ENCODE results near the gene ACADS.

The ACADS gene

DNA sequence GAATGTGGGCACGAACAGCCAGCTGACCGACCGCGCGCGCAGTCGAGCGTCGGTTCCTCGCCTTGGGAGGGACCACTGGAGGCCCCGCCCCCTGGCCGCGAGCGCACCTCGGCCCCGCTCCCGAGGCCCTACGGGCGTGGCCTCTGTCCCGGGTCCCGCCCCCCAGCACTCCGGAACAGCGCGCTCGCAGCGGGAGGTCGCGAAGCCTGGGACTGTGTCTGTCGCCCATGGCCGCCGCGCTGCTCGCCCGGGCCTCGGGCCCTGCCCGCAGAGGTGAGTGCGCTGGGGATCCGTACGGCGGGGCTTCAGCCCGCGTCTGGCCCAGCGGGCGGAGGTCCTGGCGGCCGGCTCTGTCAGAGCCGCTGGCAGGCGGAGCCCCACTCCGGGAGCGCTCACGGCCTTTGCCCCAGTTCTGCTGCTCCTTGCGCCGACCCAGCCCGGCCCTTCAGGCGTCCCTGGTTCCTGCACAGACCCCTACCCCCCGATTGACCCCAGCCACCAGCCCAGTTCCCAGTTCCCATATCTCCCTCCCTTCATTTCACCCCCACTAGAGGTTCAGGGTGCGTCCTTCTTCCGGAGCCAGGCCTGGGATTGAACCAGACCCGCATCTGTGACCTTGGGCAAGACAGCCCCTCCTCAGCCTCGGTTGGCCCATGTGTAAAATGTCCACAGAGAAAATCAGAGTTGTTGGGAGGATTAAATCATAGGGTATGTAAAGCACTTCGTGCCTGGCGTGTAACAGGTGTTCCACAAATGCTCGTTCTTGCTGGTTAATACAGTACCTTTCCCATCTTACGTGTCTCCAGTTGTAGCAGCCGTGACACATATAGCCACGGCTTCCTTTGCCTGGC, at the start of gene ACADS:
TSS of gene ACADS (plus strand) at position 168 of the 851 bp plus-strand sequence. CDS start at position 228, 60 bp downstream.
- DNase-seq = peak; percentile 91 to 98 (median 95)

GRCh38 chr12:120677765-120678473, 47.7 kb upstream of the ACADS start:
- DNase-seq = peak; percentile 43 to 54 (median 53)

DNA sequence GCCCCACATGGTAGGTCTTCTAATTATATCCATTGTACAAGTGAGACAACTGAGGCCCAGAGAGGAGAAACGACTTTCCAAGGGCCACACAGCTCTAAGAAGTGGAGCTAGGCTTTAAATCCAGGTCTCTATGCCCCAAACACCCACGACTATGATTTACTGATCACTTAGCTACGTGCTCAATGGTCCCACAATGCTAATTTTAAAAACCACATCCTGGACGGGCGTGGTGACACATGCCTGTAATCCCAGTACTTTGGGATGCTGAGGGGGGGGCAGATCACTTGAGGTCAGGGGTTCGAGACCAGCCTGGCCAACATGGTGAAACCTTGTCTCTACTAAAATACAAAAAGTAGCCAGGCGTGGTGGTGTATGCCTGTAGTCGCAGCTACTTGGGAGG, 47.1 kb upstream of the ACADS start:
- no peak for DNase-seq

DNA sequence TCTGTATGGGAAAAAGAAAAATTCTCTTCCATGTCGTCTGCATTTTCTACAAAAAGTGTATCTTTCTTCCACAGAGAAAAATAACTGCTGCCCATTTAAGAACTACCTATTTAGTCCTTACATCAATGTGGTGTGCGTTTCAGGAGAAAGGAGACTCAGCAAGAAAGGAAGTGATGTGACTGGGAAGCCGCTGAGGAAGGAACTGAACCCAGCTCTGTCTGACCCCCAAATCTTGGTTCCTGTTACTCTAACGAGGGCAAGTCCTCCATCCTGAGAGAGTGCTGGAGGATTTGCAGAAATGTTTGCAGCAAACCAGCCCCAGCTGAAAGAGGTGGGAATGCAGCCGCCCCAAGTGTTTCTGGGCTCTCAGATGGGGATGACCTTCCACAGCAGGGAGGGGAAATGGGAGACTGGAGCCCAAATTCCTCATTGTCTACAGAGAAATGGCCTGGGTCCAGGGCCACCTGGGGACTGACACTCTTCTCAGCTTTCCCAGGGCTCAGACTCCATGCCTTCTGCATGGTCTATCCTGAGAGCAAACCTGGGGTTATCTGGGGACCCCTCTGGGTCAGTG, 45.4 kb upstream of the ACADS start:
- DNase-seq = peak; percentile 27 to 51 (median 46)

- DNase-seq = peak; percentile 83 to 97 (median 96)
Measured at GRCh38 chr12:120684523-120684932, 41.1 kb upstream of the ACADS start.

DNA sequence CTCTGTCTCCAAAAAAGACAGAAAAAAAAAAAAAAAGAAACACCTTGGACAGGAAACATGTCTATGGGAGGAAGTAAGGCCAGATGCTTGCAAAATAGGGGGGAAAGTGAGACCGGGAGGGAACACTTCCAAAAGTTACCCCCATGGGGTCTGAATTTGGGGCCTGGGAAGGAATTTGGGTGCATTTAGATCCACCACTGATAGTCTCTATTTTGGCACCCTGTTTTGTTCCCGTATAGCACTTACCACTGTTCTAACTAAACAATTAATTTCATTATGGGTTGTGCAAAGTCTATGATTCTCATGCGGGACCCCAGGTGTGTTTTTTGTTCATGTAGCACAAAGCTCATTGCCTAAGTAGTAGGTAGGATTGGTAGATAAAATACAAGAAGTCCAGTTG, 40.1 kb upstream of the ACADS start:
- no peak for DNase-seq

DNA sequence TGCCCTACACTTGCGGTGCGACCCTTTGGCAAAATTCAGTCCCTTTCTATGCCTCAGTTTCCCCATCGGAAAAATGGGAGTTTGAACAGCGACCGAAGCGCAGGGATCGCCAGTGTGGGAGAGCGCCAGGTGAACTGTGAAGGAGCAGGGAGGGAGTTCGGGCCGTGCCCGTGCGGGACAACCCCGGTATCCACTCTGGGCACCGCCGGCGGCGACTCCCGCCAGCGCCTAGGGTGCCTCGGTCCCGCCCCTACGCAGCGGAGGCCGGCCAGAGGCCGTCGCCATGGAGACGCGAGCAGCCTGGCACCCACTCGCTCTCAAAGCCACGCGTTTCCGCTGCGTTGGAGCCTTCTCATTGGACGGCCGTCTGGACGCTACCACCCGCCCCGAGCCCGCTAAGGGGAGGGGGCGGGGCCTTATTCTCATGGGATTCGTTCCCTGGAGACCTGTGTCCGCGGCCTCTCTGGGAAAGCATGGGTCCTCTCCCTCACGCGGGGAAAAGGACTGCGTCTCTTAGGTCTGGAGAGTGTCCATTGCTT, 39.4 kb upstream of the ACADS start:
- peak; percentile 99 to 100 (median 100) for DNase-seq

GRCh38 chr12:120686690-120687577, 38.7 kb upstream of the ACADS start, which contains the start of gene MLEC:
TSS of gene MLEC (plus strand) at chr12:120687149. CDS start at chr12:120687297, 148 bp downstream.
- peak; percentile 98 to 99 (median 99) for DNase-seq

- peak; percentile 41 to 52 (median 47) for DNase-seq
Measured at GRCh38 chr12:120687578-120688289, 37.9 kb upstream of the ACADS start.

GRCh38 chr12:120688527-120689071, 37.0 kb upstream of the ACADS start:
- peak; percentile 47 to 52 (median 48) for DNase-seq

DNA sequence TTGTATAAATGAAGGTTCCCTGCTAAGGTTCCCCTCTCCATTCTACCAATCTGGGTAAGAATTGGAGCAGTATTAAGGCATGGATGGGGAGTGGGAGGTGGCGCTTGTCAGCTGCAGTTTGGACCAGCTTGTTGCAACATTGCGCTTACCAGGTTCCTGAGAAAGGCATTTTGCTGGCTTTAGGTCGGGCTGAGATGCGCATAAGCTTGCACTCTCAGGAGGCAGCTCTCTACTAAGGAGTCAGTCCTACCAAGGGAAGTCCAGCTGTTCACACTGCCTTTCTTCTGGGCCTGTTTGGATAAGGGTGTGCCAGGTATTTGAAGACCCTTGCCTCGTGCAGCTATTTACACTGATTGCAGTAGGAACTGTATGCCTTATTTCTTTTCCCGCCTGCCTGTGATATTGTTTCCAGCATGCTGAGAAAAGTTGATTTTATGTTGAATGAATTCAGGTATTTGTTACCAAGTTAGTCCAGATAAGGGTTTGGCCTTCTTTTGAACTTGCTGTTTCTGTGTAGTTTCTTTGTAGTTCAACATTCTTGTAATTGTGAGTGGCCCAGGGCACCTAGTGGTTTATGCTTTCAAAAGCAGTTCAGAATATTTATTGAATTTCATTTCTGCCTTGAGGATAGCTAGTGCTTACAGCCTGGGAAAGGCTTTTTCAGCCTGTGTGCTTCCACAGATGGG, 36.1 kb upstream of the ACADS start:
- DNase-seq = no peak

- no peak for DNase-seq
Measured at GRCh38 chr12:120690083-120690450, 35.6 kb upstream of the ACADS start.

GRCh38 chr12:120690978-120691377, 34.6 kb upstream of the ACADS start:
- no peak for DNase-seq

GRCh38 chr12:120692524-120693033, 33.0 kb upstream of the ACADS start:
- no peak for DNase-seq

DNA sequence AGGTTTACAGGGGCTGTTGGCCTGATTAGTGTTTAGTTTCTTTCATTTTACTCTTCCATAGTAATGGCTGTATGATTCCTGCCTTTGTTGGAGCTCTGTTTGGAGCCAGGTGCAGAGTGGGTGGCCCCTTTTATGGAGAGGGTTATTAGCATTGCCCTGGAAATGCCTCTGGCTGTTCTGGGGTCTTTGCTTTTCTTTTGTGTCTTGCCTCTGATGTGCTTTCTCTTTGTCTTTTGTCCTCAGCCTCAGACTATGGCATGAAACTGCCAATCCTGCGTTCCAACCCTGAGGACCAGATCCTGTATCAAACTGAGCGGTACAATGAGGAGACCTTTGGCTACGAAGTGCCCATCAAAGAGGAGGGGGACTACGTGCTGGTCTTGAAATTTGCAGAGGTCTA, 31.8 kb upstream of the ACADS start:
- no peak for DNase-seq

DNA sequence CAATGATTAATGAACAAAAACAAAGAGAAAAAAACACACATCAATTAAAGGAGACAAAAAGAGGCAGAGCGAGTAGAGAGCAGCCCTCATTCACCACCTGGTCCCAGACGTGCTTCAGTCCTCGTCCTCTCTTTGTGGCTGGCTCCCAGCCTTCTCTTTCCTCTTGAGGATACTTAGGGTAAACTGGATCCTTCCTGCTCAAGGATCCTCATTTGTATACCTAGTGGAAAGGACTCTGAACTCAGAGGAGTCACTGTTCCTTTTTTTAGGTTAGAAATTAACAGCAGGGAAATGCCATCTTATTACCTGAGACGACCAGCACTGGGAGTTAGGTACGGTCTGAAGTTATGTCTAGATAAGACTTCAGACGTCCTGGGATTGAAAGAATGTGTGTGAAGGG, 29.0 kb upstream of the ACADS start:
- DNase-seq = no peak

DNA sequence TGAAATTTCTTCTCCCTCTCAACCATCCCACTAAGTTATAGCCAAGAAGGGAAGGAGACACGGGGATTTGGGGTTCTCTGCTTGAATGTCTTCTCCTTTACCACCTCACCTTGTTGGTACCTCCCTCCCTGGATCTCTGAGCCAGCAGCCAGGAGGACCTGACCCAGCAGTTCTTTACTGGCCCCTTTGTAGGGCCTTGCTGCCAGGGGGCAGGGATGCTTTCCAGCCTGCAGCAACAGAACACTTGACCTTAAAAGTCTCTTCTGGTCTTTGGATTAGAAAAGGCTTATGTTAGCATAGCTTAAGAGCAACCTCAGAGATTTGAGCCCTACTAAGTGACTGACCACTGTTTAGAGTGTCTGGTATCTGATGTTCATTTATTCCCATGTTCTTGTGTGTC, 28.3 kb upstream of the ACADS start:
- DNase-seq = no peak

DNA sequence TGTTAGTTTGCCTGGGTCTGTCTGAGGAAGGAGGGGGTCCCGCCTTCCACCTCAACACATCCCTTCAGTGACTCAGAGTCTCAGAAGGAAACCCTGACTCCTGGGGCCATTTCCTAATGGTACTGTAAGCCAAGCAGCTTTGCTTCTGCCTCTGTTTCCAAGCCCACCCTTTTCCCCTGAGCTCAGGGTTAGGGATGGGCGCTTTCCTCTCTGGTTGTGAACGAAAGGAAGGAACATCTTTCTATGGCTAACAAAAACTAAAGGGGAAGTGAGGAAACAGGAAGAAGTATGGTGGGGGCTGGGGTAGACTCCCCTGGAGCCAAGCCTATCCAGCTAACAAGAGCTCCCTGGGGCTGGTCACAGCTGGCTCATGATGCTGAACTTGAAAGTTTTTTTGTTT, 27.0 kb upstream of the ACADS start:
- DNase-seq = peak; percentile 49 to 52 (median 50)

- no peak for DNase-seq
Measured at GRCh38 chr12:120699553-120699952, 26.1 kb upstream of the ACADS start.

- DNase-seq = no peak
Measured at GRCh38 chr12:120700886-120701285, 24.7 kb upstream of the ACADS start.

Data from suppressor macrophage treated with lipopolysaccharide for 1 hour (primary cell).